ENCODE measurements around the gene DTNB.
A peak's percentile ranks its signal among the peaks of the same experiment; 100 is the strongest.
"Not testable (repeated sequence)": the region's sequence is repeated elsewhere in the genome, so short reads cannot be mapped to it uniquely, and the experiment has no call there.

Gene DTNB

DNA sequence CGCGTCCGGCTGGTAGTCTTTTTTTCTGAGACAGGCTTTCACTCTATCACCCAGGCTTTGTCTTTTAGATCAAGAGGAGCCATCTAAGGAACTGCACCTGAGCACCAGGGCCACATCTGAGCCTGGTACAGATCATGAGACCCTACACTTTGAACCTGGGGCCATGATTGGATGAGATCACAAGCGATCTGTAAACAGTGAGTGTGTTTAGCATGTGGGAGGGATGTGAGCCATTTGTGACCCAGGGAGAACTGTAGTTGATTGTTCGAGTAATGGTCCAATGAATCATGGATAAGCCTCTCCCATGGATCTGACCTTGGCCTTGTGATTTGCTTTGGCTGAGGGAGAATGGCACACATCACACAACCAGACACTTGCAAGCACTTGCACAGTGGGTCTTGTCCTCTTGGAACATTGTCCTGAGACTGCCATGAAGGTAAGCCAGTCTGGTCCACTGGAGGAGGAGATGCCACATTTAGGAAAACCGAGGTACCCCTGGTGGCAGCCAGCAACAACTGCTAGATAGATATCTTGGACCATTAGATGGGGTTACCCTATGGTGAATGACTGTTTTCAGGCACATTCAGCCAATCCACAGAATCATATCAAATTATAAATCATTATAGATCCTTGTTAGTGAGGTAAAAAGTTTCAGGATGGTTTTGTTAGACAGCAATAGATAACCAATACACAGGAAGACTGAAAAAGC lies 19.5 kb upstream of the DTNB start:
- no peak overlapping the region for H3K4me3 Mint-ChIP-seq
- no peaks in the 10 kb centered on the region for H3K27me3 Mint-ChIP-seq
- no peaks in the 10 kb centered on the region for H3K9me3 Mint-ChIP-seq
- no peaks in the 10 kb centered on the region for H3K4me1 Mint-ChIP-seq
- H3K27ac Mint-ChIP-seq = no peak overlapping the region
- ATAC-seq = no peak
- H3K36me3 Mint-ChIP-seq = no peaks in the 10 kb centered on the region

DNA sequence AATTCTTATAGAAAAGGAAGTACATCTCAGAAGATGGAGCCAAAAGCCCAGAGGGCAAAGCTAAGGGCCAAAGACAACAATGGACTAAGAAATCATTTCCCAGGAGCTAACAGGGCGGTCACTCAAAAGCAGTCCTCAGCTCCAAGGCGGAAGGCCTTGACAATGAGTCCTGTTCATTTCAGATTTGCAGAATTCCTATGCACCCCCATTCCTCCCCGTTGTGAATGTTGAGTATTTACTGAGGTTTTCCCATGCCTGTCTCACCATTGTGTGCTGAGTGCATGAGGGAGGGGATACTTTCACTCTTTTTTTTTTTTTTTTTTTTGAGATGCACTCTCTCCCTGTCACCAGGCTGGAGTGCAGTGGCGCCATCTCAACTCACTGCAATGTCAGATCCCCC lies 18.8 kb upstream of the DTNB start:
- Mint-ChIP-seq H3K27me3 (no peaks in the 10 kb centered on the region), H3K4me1 (no peaks in the 10 kb centered on the region), H3K9me3 (no peaks in the 10 kb centered on the region)

DNA sequence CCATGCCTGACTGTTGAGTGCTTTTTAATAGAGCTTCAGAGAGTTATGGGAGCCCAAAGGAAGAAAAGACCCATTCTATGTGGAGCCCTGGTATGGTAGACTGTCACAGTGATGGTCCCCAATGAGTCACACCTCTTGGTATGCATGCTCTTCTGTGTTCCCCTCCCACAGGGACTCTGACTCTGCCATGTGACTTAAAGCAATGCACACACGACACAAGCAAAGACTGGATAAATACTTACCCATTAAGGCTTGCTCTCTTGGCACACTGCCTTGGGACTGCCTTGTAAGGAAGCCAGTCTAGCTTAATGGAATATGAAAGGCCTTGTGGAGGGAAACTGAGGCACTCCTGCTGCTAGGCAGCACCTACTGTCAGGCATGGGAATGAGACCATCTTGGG lies 16.7 kb upstream of the DTNB start:
- Mint-ChIP-seq H3K4me3 (no peak overlapping the region), H3K36me3 (no peaks in the 10 kb centered on the region), H3K27ac (no peak overlapping the region), H3K9me3 (no peaks in the 10 kb centered on the region), H3K4me1 (no peaks in the 10 kb centered on the region), H3K27me3 (no peaks in the 10 kb centered on the region)
- ATAC-seq = no peak

More for the DNA sequence above, 18.8 kb upstream of the DTNB start:
- ATAC-seq = no peak
- Mint-ChIP-seq H3K27ac (no peak overlapping the region), H3K4me3 (no peak overlapping the region), H3K36me3 (no peaks in the 10 kb centered on the region)

DNA sequence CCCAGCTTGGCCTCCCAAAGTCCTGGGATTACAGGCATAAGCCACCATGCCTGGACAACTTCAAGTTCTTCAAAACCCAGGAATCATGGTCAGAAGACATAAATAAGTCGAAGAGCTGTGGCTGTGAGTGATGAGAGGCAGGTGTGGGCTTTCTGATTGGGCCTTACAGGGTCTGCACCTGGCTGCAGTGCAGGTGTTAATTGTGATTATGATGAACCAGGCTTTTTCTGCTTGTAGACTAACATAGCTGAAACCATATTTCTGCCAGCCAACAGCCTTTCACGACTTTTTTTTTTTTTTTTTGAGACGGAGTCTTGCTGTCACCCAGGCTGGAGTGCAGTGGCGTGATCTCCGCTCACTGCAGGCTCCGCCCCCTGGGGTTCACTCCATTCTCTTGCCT lies 14.9 kb upstream of the DTNB start:
- Mint-ChIP-seq H3K4me3 (no peak overlapping the region), H3K9me3 (no peaks in the 10 kb centered on the region), H3K4me1 (peaks cover 7% of the 10 kb centered on the region), H3K36me3 (no peaks in the 10 kb centered on the region), H3K27ac (no peak overlapping the region), H3K27me3 (no peaks in the 10 kb centered on the region)
- no peak for ATAC-seq

DNA sequence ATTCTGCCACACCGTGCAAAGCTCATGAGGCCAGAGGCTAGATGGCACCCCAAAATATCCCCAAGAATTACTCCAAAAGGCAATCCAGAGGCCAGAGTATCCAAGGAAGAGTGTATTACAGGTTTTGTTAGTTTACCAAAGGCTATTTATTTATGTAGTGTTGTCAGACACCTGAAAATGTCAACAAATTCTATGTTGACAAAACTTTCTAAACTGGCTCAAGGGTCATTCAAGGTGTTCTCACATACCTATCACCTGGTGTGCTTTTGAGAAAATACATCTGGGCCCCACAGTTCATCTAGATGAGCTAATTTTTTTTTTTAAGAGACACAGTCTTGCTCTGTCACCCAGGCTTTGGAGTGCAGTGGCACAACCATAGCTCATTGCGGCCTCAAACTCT lies 12.4 kb upstream of the DTNB start:
- Mint-ChIP-seq H3K4me1 (peaks cover 7% of the 10 kb centered on the region), H3K4me3 (no peak overlapping the region), H3K27me3 (no peaks in the 10 kb centered on the region), H3K9me3 (no peaks in the 10 kb centered on the region), H3K27ac (no peak overlapping the region), H3K36me3 (no peaks in the 10 kb centered on the region)
- no peak for ATAC-seq

DNA sequence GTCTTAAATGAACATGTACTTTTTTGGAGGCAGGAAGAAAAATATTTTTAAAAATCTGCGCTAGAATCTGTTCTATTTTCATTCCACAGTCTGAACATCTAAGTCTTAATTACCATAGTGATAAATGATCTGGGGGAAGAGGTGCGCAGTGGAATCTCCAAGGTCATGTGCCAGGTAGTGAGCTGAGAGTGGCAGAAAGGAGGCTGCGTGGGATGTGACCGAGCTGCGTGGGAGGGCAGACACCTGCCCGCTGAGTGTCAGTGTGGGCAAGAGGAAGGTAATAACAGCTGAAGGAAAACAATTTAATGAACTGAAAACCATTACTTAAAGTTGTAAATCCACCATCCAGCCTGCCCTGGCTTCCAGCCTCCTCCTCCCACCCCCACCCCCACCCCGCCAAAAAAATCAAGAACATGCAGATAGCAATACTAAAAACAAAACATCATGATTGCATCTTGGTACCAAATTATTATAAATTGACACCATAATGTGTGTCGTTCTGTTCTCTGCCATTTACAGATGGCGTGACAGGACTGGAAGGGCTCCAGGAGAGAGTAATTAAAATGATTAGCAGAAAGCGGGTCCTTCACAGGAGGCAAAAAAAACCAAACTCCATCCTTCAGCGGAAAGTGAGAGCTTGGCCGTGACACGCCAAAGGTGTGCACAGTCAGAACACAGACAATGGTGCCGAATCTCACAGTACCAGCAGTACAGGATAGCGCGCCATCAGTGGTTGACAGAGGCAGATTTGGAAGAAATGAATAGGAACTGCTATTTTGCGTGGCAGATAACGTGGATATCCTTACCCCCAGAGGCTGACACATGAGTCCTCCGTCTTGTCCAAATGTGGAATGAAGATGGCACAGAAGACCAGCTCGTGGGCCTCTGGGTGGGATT lies 11.4 kb upstream of the DTNB start:
- Mint-ChIP-seq H3K27me3 (no peaks in the 10 kb centered on the region), H3K27ac (no peak overlapping the region), H3K4me1 (peaks cover 7% of the 10 kb centered on the region), H3K36me3 (no peaks in the 10 kb centered on the region), H3K4me3 (no peak overlapping the region), H3K9me3 (no peaks in the 10 kb centered on the region)
- no peak for ATAC-seq

DNA sequence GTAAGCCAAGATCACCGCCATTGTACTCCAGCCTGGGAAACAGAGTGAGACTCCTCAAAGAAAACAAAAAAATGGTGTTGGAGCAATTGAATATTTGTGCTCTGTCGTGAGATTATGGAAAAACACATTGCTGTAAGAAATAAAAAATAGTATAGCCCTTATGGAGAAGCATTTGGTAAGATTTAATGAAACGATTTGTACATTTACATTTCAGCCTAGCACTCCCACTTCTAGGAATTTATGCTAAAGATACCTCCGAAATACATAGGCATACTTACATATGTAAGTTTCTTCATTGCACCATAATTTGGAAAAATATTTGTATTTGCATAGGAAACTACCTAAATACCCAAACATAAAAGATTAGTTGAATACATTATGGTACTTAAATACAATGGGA lies 8.7 kb upstream of the DTNB start:
- ATAC-seq = no peak
- Mint-ChIP-seq H3K36me3 (no peaks in the 10 kb centered on the region), H3K9me3 (no peaks in the 10 kb centered on the region), H3K27ac (no peak overlapping the region), H3K4me1 (peaks cover 7% of the 10 kb centered on the region), H3K27me3 (no peaks in the 10 kb centered on the region), H3K4me3 (no peak overlapping the region)

DNA sequence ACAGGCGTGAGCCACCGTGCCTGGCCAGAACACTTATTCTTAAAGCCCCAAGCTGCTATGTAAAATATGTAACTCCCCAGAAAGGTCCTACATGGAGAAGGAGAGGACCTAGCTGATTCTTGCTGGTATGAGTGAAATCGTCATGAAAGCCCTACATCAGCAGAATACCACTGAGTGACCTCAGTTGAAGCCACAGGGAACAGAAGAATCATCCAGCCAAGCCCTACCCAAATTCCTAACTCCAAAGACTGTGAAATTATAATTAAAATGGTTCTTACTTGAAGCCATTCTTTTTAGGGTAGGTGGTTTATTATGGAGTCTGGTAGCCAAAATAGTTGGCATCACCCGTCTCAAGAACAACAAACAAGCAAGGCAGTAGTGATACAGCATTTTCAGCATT lies 4.5 kb upstream of the DTNB start:
- Mint-ChIP-seq H3K9me3 (no peaks in the 10 kb centered on the region), H3K4me1 (peaks cover 7% of the 10 kb centered on the region), H3K27ac (no peak overlapping the region), H3K36me3 (no peaks in the 10 kb centered on the region), H3K27me3 (no peaks in the 10 kb centered on the region), H3K4me3 (no peak overlapping the region)
- ATAC-seq = no peak

DNA sequence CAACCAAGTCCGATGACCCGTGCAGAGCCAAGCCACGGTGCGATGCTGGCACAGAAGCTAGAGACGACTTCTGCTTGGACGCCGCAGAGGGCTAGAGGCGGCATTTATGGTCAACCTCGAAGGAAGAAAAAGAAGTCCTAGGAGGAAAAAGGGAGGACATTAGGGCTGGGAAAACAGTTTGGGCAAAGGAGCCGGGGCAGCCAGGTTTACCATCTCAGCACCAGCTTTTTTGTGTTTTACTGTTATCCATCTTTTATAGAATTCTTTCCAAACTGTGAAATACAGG lies 643 bp upstream of the DTNB start:
- no peaks in the 10 kb centered on the region for H3K27me3 Mint-ChIP-seq
- ATAC-seq = no peak
- H3K4me1 Mint-ChIP-seq = peaks cover 17% of the 10 kb centered on the region
- peak overlapping the region; percentile 88 for H3K4me3 Mint-ChIP-seq
- no peaks in the 10 kb centered on the region for H3K9me3 Mint-ChIP-seq
- H3K27ac Mint-ChIP-seq = peak overlapping the region; percentile 82
- no peaks in the 10 kb centered on the region for H3K36me3 Mint-ChIP-seq

DNA sequence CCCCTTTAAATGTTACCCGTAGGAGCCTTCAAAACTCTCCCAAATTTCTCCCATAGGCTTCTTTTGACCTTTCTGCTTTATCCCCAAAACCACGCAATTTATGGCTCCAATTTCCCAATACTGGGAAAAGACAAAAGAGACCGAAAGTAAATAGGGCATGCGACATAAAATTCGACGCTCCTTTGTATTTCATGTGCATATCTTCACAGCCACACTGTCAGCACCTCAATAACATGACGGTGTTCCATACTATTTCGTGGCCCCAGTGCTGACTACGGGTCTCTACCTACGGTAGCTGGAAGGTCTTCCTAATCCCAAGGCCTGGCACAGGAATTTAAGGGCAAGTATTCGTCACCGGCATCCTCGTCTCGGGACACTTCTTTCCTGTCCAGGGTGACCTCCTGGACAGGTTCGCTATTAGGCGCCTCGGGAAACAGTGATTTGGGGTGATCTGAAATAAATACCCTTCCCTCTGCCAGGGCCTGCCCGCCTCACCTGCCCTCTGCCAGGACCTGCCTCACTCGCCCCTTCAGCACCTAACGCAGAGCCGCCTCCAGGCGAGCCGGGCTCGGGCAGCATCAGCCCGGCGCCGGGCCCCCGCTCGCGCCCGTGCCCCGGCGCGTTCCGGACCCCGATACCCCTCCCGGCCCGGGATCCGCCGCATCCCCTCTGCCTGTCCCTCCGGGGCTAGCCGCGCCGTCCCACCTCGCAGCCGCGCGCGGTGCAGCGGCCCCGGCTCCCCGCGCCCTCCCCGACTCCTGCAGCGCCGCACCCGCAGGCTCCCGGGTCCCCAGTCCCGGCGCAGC lies 680 bp downstream of the DTNB start:
- H3K36me3 Mint-ChIP-seq = no peaks in the 10 kb centered on the region
- H3K27me3 Mint-ChIP-seq = no peaks in the 10 kb centered on the region
- peaks cover 17% of the 10 kb centered on the region for H3K4me1 Mint-ChIP-seq
- H3K9me3 Mint-ChIP-seq = no peaks in the 10 kb centered on the region
- H3K27ac Mint-ChIP-seq = peak overlapping the region; percentile 82
- H3K4me3 Mint-ChIP-seq = peak overlapping the region; percentile 79
- peak; percentile 84 for ATAC-seq

DNA sequence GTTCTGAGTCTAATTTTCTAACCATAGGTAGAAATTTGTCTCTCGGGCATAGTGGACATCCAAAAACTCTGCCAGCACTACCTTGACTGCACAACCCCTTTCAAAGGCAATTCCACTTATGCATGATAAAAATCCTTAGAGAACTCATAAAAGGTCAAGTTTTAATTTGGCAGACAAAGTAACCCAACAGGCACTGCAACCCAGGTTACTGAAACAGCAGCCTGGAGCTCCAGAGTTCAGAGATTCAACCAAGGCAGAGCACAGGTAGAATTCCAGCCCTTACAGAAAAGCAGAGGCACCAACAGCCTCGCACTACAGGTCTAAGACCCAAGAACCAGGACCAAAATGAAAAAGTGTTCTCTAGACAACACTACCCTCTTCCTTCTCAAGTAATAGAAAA lies 1.8 kb downstream of the DTNB start:
- no peak for ATAC-seq
- no peak overlapping the region for H3K27ac Mint-ChIP-seq
- peaks cover 17% of the 10 kb centered on the region for H3K4me1 Mint-ChIP-seq
- H3K36me3 Mint-ChIP-seq = no peaks in the 10 kb centered on the region
- H3K9me3 Mint-ChIP-seq = no peaks in the 10 kb centered on the region
- H3K4me3 Mint-ChIP-seq = peak overlapping the region; percentile 22
- no peaks in the 10 kb centered on the region for H3K27me3 Mint-ChIP-seq

DNA sequence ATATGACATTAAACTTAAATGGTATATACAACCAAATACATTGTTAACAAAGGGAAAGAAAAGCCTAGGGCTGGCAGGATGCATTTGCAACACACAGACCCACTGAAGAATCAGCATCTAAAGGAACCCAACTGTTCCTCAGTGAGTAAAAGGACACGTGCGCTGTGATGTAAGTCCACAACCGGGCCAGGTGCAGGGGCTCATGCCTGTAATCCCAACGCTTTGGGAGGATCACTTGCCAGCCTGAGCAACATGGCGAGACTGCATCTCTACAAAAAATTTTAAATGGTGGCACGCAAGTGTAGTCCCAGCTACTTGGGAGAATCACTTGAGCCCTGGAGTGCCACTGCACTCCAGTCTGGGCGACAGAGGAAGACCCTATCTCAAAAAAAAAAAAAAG lies 3.9 kb downstream of the DTNB start:
- no peaks in the 10 kb centered on the region for H3K27me3 Mint-ChIP-seq
- H3K36me3 Mint-ChIP-seq = no peaks in the 10 kb centered on the region
- no peak for ATAC-seq
- no peaks in the 10 kb centered on the region for H3K9me3 Mint-ChIP-seq
- H3K4me3 Mint-ChIP-seq = no peak overlapping the region
- H3K27ac Mint-ChIP-seq = no peak overlapping the region
- H3K4me1 Mint-ChIP-seq = peaks cover 14% of the 10 kb centered on the region

DNA sequence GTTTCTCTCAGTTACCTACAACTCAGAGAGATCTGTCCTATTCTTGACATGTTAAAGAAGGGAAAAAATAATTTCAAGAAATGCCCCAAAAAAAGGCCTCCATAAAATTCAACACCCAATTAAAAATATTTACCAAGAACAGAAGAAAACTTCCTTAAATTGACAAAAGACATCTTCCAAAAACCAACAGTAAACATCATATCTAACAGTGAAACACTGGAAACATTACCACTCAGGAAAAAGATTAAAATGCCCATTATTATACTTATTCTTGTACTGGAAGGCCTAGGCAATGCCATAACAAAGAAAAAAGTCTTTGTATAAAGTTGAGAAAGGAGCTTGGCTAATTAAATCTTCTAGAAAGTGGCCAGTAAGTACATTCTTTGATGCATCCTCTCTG lies 7.2 kb downstream of the DTNB start:
- H3K27ac Mint-ChIP-seq = no peak overlapping the region
- H3K27me3 Mint-ChIP-seq = no peaks in the 10 kb centered on the region
- H3K36me3 Mint-ChIP-seq = no peaks in the 10 kb centered on the region
- H3K9me3 Mint-ChIP-seq = no peaks in the 10 kb centered on the region
- ATAC-seq = no peak
- peaks cover 21% of the 10 kb centered on the region for H3K4me1 Mint-ChIP-seq
- H3K4me3 Mint-ChIP-seq = no peak overlapping the region

DNA sequence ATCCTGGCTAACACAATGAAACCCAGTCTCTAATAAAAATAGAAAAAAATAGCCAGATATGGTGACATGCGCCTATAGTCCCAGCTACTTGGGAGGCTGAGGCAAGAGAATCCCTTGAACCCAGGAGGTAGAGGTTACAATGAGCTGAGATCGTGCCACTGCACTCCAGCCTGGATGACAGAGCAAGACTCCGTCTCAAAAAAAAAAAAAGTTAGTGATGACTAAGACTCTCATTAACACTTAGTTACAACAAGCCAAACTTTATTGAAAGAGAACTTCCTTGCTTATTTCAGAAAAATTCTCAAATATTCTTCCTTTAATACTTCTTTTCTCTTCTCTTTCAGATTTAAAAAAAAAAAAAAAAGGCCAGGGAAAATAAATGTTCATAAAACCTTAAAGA lies 7.9 kb downstream of the DTNB start:
- not testable (repeated sequence) for H3K9me3 Mint-ChIP-seq, H3K27ac Mint-ChIP-seq, ATAC-seq, H3K36me3 Mint-ChIP-seq, H3K4me3 Mint-ChIP-seq, H3K27me3 Mint-ChIP-seq
- H3K4me1 Mint-ChIP-seq = peaks cover 22% of the 10 kb centered on the region

DNA sequence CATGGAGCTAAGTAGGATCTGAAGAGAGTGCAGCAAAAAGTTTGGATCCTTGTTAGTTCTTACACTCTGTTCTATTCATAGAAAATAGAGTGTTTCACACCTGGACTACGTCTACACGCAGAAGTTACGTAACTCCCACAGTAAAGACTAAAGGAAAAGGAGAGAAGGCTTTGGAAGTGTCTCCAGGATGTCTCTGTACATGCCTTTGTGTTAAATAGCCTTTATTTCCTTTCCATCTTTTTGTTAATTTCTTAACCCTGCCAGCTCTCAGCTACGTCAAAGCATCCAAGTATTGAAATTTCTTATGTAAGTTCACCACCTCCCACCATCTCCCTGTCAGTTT lies 8.4 kb downstream of the DTNB start:
- Mint-ChIP-seq H3K4me3 (no peak overlapping the region), H3K27ac (no peak overlapping the region), H3K27me3 (no peaks in the 10 kb centered on the region), H3K36me3 (no peaks in the 10 kb centered on the region), H3K4me1 (peaks cover 20% of the 10 kb centered on the region), H3K9me3 (no peaks in the 10 kb centered on the region)
- ATAC-seq = no peak
